ENCODE results near the gene FLCN. TPM values are rescaled to one million over a fixed set of nuclear protein-coding genes. Genes with fewer than 3 reads are reported as not detected.

FLCN gene
- total RNA-seq, 1 experiment from 2014 or later, result 38.8 TPM

DNA sequence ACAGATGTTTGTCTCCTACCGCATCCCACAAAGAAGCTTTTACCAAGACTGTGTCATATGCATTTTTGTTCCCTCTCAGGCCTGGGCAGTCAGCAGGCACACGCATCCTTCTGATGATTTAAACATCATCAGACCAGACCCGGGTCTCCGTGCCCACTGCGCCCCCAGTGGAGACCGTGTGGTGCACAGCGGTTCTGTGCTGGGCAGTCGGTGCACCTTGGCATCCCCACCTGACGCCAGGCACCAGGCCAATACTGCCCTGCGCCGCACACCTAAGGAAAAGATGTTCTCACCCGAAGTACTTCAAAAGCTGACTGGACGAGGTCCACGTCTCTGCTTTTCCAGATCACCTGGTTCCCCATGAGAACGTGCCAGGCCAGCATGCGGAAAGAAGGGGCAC lies 20.2 kb downstream of the FLCN start:
- no peaks in the 10 kb centered on the region for H3F3A ChIP-seq (ENCODE audit: insufficient read depth, low read depth)
- BruUV-seq (replicated peaks), result no TSS peak
- POLR2A ChIA-PET (ENCODE audit: unreplicated experiment), result no interaction called here
- no peaks in the 10 kb centered on the region for H3K27me3 ChIP-seq (ENCODE audit: insufficient read depth, low read depth)
- H3K79me2 ChIP-seq (ENCODE audit: low read depth), result no peaks in the 10 kb centered on the region
- no peak overlapping the region for H3K27ac ChIP-seq
- no peak for DNase-seq
- CTCF ChIA-PET, result no interaction called here
- no peak overlapping the region for H3K4me3 ChIP-seq
- no peaks in the 10 kb centered on the region for H3K4me1 ChIP-seq (replicated peaks; ENCODE audit: insufficient read depth)
- no peak for TF ChIP-seq EZH2 (IDR thresholded peaks at IDR 0.05; ENCODE audit: low read depth)
- TF ChIP-seq, protein P1, sequence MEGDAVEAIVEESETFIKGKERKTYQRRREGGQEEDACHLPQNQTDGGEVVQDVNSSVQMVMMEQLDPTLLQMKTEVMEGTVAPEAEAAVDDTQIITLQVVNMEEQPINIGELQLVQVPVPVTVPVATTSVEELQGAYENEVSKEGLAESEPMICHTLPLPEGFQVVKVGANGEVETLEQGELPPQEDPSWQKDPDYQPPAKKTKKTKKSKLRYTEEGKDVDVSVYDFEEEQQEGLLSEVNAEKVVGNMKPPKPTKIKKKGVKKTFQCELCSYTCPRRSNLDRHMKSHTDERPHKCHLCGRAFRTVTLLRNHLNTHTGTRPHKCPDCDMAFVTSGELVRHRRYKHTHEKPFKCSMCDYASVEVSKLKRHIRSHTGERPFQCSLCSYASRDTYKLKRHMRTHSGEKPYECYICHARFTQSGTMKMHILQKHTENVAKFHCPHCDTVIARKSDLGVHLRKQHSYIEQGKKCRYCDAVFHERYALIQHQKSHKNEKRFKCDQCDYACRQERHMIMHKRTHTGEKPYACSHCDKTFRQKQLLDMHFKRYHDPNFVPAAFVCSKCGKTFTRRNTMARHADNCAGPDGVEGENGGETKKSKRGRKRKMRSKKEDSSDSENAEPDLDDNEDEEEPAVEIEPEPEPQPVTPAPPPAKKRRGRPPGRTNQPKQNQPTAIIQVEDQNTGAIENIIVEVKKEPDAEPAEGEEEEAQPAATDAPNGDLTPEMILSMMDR (conservative IDR thresholded peaks at IDR 0.05), result no peak
- H3K9me2 ChIP-seq (ENCODE audit: insufficient read depth), result no peaks in the 10 kb centered on the region
- intact Hi-C loops (cut with micrococcal nuclease; ENCODE audit: unreplicated experiment), result no loop called here
- no peaks in the 10 kb centered on the region for H4K20me1 ChIP-seq (ENCODE audit: insufficient read depth)
- H2AFZ ChIP-seq, result no peak overlapping the region
- H3K4me2 ChIP-seq, result no peak overlapping the region
- H3K9me3 ChIP-seq (ENCODE audit: insufficient read depth, low read depth), result no peaks in the 10 kb centered on the region
- peaks cover 17% of the 10 kb centered on the region for H3K36me3 ChIP-seq (ENCODE audit: low read depth)

DNA sequence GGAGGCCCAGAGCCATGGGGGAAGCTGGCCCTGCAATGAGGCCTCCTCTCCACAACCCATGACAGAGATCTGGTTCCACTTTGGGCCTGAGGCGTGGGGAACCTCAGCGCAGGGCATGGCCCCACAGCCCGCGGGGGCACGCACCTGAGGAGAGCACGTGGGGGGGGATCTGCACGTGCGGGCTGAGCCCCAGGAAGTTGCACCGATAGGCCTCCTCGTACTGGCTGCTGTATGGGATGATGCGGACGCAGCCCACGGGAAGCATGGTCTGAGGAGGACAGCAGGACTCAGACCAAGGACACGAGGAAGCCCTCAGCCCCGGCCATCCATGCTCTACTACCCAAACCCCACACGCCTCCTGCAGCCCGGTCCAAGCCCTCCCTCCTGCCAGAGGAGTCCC lies 20.7 kb downstream of the FLCN start:
- no peaks in the 10 kb centered on the region for H3K4me1 ChIP-seq (replicated peaks; ENCODE audit: insufficient read depth)
- H3K4me3 ChIP-seq, result no peak overlapping the region
- no peaks in the 10 kb centered on the region for H3K79me2 ChIP-seq (ENCODE audit: low read depth)
- H3K4me2 ChIP-seq, result no peak overlapping the region
- no peaks in the 10 kb centered on the region; the same call in 1 of the 2 replicates for H3F3A ChIP-seq (ENCODE audit: insufficient read depth, low read depth)
- H4K20me1 ChIP-seq (ENCODE audit: insufficient read depth), result no peaks in the 10 kb centered on the region
- POLR2A ChIA-PET (ENCODE audit: unreplicated experiment), result interaction anchor here (0.6 kb wide), 1 partner anchor 848 kb away, joined by 7 read pairs; no protein-coding TSS in a partner anchor
- no TSS peak for BruUV-seq (replicated peaks)
- intact Hi-C loops (cut with micrococcal nuclease; ENCODE audit: unreplicated experiment), result no loop called here
- H3K36me3 ChIP-seq (ENCODE audit: low read depth), result peaks cover 17% of the 10 kb centered on the region
- H3K9me3 ChIP-seq (ENCODE audit: insufficient read depth, low read depth), result no peaks in the 10 kb centered on the region
- H3K9me2 ChIP-seq (ENCODE audit: insufficient read depth), result no peaks in the 10 kb centered on the region
- DNase-seq, result no peak
- H3K27me3 ChIP-seq (ENCODE audit: insufficient read depth, low read depth), result no peaks in the 10 kb centered on the region
- CTCF ChIA-PET, result no interaction called here
- TF ChIP-seq, protein P1 (conservative IDR thresholded peaks at IDR 0.05), result no peak
- no peak for TF ChIP-seq EZH2 (IDR thresholded peaks at IDR 0.05; ENCODE audit: low read depth)
- H3K27ac ChIP-seq, result no peak overlapping the region
- no peak overlapping the region for H2AFZ ChIP-seq

DNA sequence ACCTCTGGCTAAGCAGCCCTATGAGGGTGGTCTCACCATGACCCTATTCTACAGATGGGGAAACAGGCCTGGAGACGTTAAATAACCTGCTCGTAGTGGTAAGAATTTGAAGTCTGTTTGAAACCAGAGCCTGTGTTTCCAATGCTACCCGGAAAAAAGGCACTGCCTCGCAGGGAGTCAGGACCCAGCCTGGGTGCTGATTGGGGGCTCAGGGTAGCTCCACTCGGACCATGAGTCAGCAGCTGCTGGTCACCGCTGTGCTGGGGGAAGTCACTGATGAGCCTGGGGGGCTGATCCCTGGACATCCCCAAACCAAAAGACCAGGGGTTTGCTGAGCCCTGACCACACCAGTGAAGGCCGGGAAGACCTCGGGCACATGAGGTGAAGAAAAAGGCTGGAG lies 21.4 kb downstream of the FLCN start:
- no peaks in the 10 kb centered on the region for H3K27me3 ChIP-seq (ENCODE audit: insufficient read depth, low read depth)
- POLR2A ChIA-PET (ENCODE audit: unreplicated experiment), result interaction anchor here (0.6 kb wide), 1 partner anchor 847 kb away, joined by 7 read pairs; no protein-coding TSS in a partner anchor
- no peaks in the 10 kb centered on the region; the same call in 1 of the 2 replicates for H3F3A ChIP-seq (ENCODE audit: insufficient read depth, low read depth)
- H3K36me3 ChIP-seq (ENCODE audit: low read depth), result peaks cover 11% of the 10 kb centered on the region
- intact Hi-C loops (cut with micrococcal nuclease; ENCODE audit: unreplicated experiment), result no loop called here
- no peak overlapping the region for H3K4me2 ChIP-seq
- H3K27ac ChIP-seq, result no peak overlapping the region
- no peaks in the 10 kb centered on the region for H3K4me1 ChIP-seq (replicated peaks; ENCODE audit: insufficient read depth)
- no peaks in the 10 kb centered on the region for H3K9me3 ChIP-seq (ENCODE audit: insufficient read depth, low read depth)
- DNase-seq, result no peak
- H3K4me3 ChIP-seq, result no peak overlapping the region
- H3K79me2 ChIP-seq (ENCODE audit: low read depth), result no peaks in the 10 kb centered on the region
- H3K9me2 ChIP-seq (ENCODE audit: insufficient read depth), result no peaks in the 10 kb centered on the region
- BruUV-seq (replicated peaks), result no TSS peak
- no peaks in the 10 kb centered on the region for H4K20me1 ChIP-seq (ENCODE audit: insufficient read depth)
- H2AFZ ChIP-seq, result no peak overlapping the region
- CTCF ChIA-PET, result no interaction called here
- TF ChIP-seq, protein P1 (conservative IDR thresholded peaks at IDR 0.05), result no peak
- no peak for TF ChIP-seq EZH2 (IDR thresholded peaks at IDR 0.05; ENCODE audit: low read depth)

Data from PC-9 (cell line).